Breast epithelium (tissue), 4 donors: ENCODE measurements around the gene MPEG1. TPM values are rescaled to one million over a fixed set of nuclear protein-coding genes. Genes with fewer than 3 reads are reported as not detected.

Experiments used
- DNase-seq, 2 donors: peaks; one replicate each; pipeline ENCODE4 v3.0.0-alpha.2; 2019; ENCODE audit warnings: low spot score in 2 of 2
- H3K27ac ChIP-seq, 2 donors: fragments of 200-600 bp; sonication (generic) in 1 of 2; one replicate each; pipeline ENCODE4 v1.5.1; 2016 to 2019; ENCODE audit warnings: mild to moderate bottlenecking in 1 of 2
- H3K27me3 ChIP-seq, 2 donors: fragments of 200-600 bp; sonication (generic) in 1 of 2; one replicate each; pipeline versions ENCODE4 v1.5.1 to v1.6.0; 2017 to 2019; ENCODE audit warnings: control low read depth in 1 of 2, mild to moderate bottlenecking in 1 of 2
- H3K36me3 ChIP-seq: fragments of 200-600 bp; one replicate; pipeline ENCODE4 v1.5.1; 2019
- H3K4me1 ChIP-seq, 2 donors: fragments of 200-600 bp; sonication (generic); one replicate each; pipeline ENCODE4 v1.5.1; 2016 to 2019; ENCODE audit warnings: control low read depth in 1 of 2
- H3K4me3 ChIP-seq, 3 donors: fragments of 200-600 bp; sonication (generic); 1 replicate in 2 of 3; 2 replicates in 1 of 3; pipeline ENCODE4 v1.5.1; 2016 to 2019; ENCODE audit warnings: mild to moderate bottlenecking in 3 of 3, moderate library complexity in 2 of 3
- H3K9me3 ChIP-seq, 2 donors: fragments of 200-600 bp; sonication (generic) in 1 of 2; one replicate each; pipeline ENCODE4 v1.5.1; 2016 to 2019; ENCODE audit warnings: control low read depth in 1 of 2
- POLR2A ChIP-seq: fragments of 450-650 bp; IDR thresholded peaks from one replicate; pipeline ENCODE4 v1.6.1; 2016; ENCODE audit warnings: antibody characterized with exemption, mild to moderate bottlenecking, moderate library complexity
- POLR2AphosphoS5 ChIP-seq, 3 donors: sonication (generic); formaldehyde crosslinking; IDR thresholded peaks; one replicate each; pipeline ENCODE4 v1.6.1; 2017; ENCODE audit warnings: antibody characterized with exemption in 3 of 3
- intact Hi-C: fragments of 100-400 bp; cut with DNase I; formaldehyde crosslinking; loops from one replicate; pipeline ENCODE4 v1.15.1; 2023; ENCODE audit warnings: low total_unique reads
- total RNA-seq, 3 donors: library from RNA; depleted of rRNA; stranded (reverse); fragments of >200 nt; gene quantifications; one replicate each; pipeline ENCODE4 v1.1.0, GENCODE V29; 2016
- TF ChIP-seq, protein P1 (sequence below), 3 donors: fragments of 450-650 bp; IDR thresholded peaks; one replicate each; pipeline ENCODE4 v1.5.1; 2016 to 2017; ENCODE audit warnings: antibody characterized with exemption in 3 of 3, mild to moderate bottlenecking in 3 of 3, moderate library complexity in 3 of 3

The MPEG1 gene
- total RNA-seq, 3 donors from 2014 or later = 2.6 to 65.4 (median 13.2) TPM

DNA sequence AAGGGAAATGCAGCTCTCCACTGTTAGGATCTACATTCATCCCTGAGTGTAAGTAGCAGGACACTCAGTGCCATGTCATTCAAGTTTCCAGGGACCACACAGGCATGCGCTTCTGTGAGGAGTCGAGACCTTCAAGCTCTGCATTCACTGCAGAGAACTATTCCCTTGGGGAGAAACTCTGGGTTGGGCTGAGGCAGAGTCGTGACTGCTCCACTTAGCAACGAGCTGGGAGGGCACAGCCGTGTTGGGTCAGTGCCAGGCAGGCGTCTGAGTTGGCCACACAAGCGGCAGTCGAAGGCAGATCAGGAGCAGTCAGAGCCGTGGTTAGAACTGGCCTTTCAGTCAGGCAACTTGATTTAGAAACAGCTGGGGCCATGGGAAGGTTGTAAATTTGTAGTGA is 14.7 kb downstream of the MPEG1 start:
- no peak for DNase-seq
- Histone ChIP-seq H3K4me3 (no peak overlapping the region), H3K27ac (no peak overlapping the region), H3K36me3 (no peaks in the 10 kb centered on the region), H3K27me3 (no peaks in the 10 kb centered on the region), H3K4me1 (no peaks in the 10 kb centered on the region), H3K9me3 (no peaks in the 10 kb centered on the region)
- TF ChIP-seq POLR2A (no peak), POLR2AphosphoS5 (IDR thresholded peaks at IDR 0.05) (no peak)
- TF ChIP-seq, protein P1, sequence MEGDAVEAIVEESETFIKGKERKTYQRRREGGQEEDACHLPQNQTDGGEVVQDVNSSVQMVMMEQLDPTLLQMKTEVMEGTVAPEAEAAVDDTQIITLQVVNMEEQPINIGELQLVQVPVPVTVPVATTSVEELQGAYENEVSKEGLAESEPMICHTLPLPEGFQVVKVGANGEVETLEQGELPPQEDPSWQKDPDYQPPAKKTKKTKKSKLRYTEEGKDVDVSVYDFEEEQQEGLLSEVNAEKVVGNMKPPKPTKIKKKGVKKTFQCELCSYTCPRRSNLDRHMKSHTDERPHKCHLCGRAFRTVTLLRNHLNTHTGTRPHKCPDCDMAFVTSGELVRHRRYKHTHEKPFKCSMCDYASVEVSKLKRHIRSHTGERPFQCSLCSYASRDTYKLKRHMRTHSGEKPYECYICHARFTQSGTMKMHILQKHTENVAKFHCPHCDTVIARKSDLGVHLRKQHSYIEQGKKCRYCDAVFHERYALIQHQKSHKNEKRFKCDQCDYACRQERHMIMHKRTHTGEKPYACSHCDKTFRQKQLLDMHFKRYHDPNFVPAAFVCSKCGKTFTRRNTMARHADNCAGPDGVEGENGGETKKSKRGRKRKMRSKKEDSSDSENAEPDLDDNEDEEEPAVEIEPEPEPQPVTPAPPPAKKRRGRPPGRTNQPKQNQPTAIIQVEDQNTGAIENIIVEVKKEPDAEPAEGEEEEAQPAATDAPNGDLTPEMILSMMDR (IDR thresholded peaks at IDR 0.05) = no peak
- intact Hi-C loops = no loop called here

DNA sequence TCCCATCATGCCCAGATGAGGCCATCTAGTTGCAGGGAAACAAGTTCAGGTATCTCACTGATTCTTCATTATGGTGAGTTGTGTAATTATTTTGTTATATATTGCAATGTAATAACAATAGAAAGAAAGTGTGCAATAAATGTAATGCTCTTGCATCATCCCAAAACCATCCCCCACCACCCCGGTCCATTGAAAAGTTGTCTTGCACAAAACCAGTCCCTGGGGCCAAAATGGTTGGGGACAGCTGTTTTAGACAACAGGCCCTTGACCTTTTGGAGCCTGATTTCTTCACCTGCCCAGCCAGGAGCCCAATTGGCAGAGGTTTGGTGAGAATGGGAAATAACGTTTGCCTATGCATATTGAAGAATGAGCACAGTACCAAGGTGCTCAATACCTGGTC is 15.9 kb downstream of the MPEG1 start:
- DNase-seq = no peak
- Histone ChIP-seq H3K27me3 (no peaks in the 10 kb centered on the region), H3K27ac (no peak overlapping the region), H3K4me3 (no peak overlapping the region), H3K4me1 (no peaks in the 10 kb centered on the region), H3K9me3 (no peaks in the 10 kb centered on the region), H3K36me3 (no peaks in the 10 kb centered on the region)
- intact Hi-C loops = no loop called here
- no peak for TF ChIP-seq POLR2AphosphoS5 (IDR thresholded peaks at IDR 0.05)
- TF ChIP-seq, protein P1 (IDR thresholded peaks at IDR 0.05) = no peak
- no peak for TF ChIP-seq POLR2A

DNA sequence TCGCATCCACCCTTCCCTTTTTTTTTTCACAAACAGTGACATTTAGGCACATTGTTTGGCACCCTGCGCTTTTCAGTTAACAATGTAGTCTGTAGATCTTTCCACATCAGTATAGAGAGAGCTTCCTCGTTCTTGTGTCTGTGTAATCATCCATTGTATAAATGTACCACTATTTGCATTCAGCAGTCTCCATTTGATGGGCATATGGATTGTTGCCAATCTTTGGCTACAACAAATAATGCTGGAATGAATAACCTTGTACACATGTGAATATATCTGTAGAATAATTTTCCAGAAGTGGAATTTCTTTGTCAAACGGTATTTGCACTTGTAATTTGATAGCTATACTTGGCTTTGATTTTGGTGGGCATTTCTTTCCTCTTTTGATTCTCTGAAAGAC is 17.1 kb downstream of the MPEG1 start:
- H3K4me1 ChIP-seq = no peaks in the 10 kb centered on the region
- H3K9me3 ChIP-seq = no peaks in the 10 kb centered on the region
- H3K27me3 ChIP-seq = no peaks in the 10 kb centered on the region
- H3K4me3 ChIP-seq = no peak overlapping the region
- no peak overlapping the region for H3K27ac ChIP-seq
- H3K36me3 ChIP-seq = no peaks in the 10 kb centered on the region
- no peak for DNase-seq
- TF ChIP-seq, protein P1 (IDR thresholded peaks at IDR 0.05) = no peak
- TF ChIP-seq POLR2A (no peak), POLR2AphosphoS5 (IDR thresholded peaks at IDR 0.05) (no peak)
- intact Hi-C loops = no loop called here

DNA sequence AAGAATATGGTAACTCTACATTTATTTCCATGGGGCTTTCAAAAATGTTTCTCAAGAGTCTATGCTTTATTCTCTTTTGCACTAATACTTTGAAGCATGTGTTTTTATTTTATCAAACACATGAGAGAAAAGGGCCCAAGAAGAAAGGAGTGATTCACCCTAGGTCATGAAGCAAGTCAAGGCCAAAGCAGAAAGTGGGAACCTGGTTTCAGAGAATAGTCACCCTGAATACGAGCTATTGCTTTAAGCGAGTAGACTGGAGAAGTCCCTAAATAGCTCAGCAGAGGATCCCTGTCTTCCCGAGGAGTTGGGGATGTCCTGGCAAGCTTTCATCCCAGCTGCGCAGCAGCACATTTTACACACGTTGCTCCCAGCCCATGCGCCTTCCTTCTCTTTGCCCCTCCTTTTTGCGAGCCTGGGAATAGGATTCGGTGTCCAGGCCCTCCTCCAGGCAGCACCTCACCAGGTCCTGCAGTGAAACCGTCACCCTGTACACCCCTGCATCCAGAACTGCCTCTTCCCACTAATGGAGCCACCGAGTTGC is 19.1 kb downstream of the MPEG1 start:
- Histone ChIP-seq H3K4me3 (no peak overlapping the region), H3K9me3 (no peaks in the 10 kb centered on the region), H3K36me3 (no peaks in the 10 kb centered on the region), H3K27ac (no peak overlapping the region), H3K4me1 (no peaks in the 10 kb centered on the region), H3K27me3 (no peaks in the 10 kb centered on the region)
- DNase-seq = no peak
- intact Hi-C loops = no loop called here
- no peak for TF ChIP-seq POLR2A
- TF ChIP-seq, protein P1 (IDR thresholded peaks at IDR 0.05) = no peak
- no peak for TF ChIP-seq POLR2AphosphoS5 (IDR thresholded peaks at IDR 0.05)

DNA sequence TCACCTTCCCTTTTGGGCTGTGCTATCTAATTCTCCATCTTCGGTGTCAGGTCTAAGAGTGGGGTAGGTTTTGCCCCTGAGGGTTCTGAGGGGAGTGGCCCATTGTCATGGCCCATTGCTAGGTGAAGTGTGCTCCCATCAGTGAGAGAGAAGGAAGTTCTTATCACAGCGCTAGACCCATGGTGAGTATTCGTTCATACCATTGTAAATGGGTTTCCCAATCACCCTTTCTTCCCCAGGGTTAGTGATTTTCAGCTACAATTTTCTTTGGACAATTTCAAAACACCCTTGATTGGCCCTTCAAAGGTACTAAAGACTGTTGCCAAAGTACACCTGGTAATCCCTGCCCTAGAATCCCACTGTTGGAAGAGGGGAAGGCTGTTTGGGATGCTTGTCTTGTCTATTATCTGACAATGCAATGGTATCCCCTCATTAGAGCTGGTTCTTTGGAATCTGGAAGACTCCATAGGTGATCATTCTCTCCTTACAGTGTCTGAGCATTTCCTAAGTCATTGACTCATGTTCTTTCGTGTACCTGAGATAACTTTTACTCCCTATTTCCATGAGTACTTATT is 20.2 kb downstream of the MPEG1 start:
- peaks cover 0 to 3% of the 10 kb centered on the region in 2 donors for H3K4me1 ChIP-seq
- H3K36me3 ChIP-seq = no peaks in the 10 kb centered on the region
- no peak for TF ChIP-seq POLR2A
- no peak for TF ChIP-seq POLR2AphosphoS5 (IDR thresholded peaks at IDR 0.05)
- TF ChIP-seq, protein P1 (IDR thresholded peaks at IDR 0.05) = no peak
- intact Hi-C loops = loop anchor here (1.0 kb wide), 1 partner anchor 20 kb away; the partner anchor contains the start of gene DTX4
- DNase-seq = no peak
- peak overlapping the region in 1 of 2 donors; percentile 27 for H3K27ac ChIP-seq
- no peaks in the 10 kb centered on the region for H3K9me3 ChIP-seq
- H3K27me3 ChIP-seq = no peaks in the 10 kb centered on the region
- H3K4me3 ChIP-seq = no peak overlapping the region
